ENCODE data around the gene BCL2L13. TPM values are rescaled to one million over a fixed set of nuclear protein-coding genes. Genes with fewer than 3 reads are reported as not detected.

The BCL2L13 gene
- total RNA-seq, 1 experiment from 2014 or later, result 44.0 TPM

- H3K9me3 ChIP-seq (ENCODE audit: control insufficient read depth, insufficient read depth, low read depth, low read length), result no peaks in the 10 kb centered on the region
- DNase-seq (ENCODE audit: low read depth, low spot score), result no peak
- no peaks in the 10 kb centered on the region; the same call in 1 of the 2 replicates for H3K36me3 ChIP-seq (ENCODE audit: control insufficient read depth, insufficient read depth, low read length)
Observed at GRCh38 chr22:17728786-17729185, 90.2 kb downstream of the BCL2L13 start.

GRCh38 chr22:17729561-17729960 lies 91.0 kb downstream of the BCL2L13 start:
- POLR2A ChIA-PET, result no interaction called here
- ATAC-seq (no peak), DNase-seq (ENCODE audit: low read depth, low spot score) (no peak)
- TF ChIP-seq CTCF (IDR thresholded peaks at IDR 0.05) (no peak), SIN3A (IDR thresholded peaks at IDR 0.05; ENCODE audit: borderline replicate concordance, insufficient read depth, low read depth, low read length) (no peak)
- Histone ChIP-seq H3K4me1 (ENCODE audit: control insufficient read depth, insufficient read depth, low read length) (no peaks in the 10 kb centered on the region), H3K27ac (ENCODE audit: low read length) (no peak overlapping the region), H3K4me3 (ENCODE audit: low read depth in 2 of 2, low read length in 2 of 2) (no peak overlapping the region), H3K36me3 (ENCODE audit: control insufficient read depth, insufficient read depth, low read length) (peaks cover 1% of the 10 kb centered on the region; the same call in 1 of the 2 replicates), H3K9me3 (ENCODE audit: control insufficient read depth, insufficient read depth, low read depth, low read length) (no peaks in the 10 kb centered on the region), H3K27me3 (ENCODE audit: control insufficient read depth, insufficient read depth, low read length) (no peaks in the 10 kb centered on the region)
- intact Hi-C loops (cut with micrococcal nuclease; ENCODE audit: unreplicated experiment) (no loop called here), in situ Hi-C loops (cut with HindIII; ENCODE audit: low pct_unique_long_range_greater_than_20kb, low sequenced_read_pairs) (no loop called here)
- BruUV-seq (replicated peaks), result no TSS peak
- CTCF ChIA-PET, result no interaction called here

More at GRCh38 chr22:17728786-17729185, 90.2 kb downstream of the BCL2L13 start:
- Histone ChIP-seq H3K4me3 (ENCODE audit: low read depth in 2 of 2, low read length in 2 of 2) (no peak overlapping the region), H3K27ac (ENCODE audit: low read length) (no peak overlapping the region), H3K4me1 (ENCODE audit: control insufficient read depth, insufficient read depth, low read length) (no peaks in the 10 kb centered on the region), H3K27me3 (ENCODE audit: control insufficient read depth, insufficient read depth, low read length) (no peaks in the 10 kb centered on the region)
- ChIA-PET POLR2A (no interaction called here), CTCF (no interaction called here)
- no peak for ATAC-seq
- TF ChIP-seq CTCF (IDR thresholded peaks at IDR 0.05) (no peak), REST (IDR thresholded peaks at IDR 0.05; ENCODE audit: insufficient read depth in 1 of 2, low read depth in 2 of 2, low read length in 1 of 2) (no peak)
- BruUV-seq (replicated peaks), result TSS peak; percentile 70
- in situ Hi-C loops (cut with HindIII; ENCODE audit: low pct_unique_long_range_greater_than_20kb, low sequenced_read_pairs), result no loop called here
- intact Hi-C loops (cut with micrococcal nuclease; ENCODE audit: unreplicated experiment), result no loop called here

GRCh38 chr22:17732251-17732854 lies 93.8 kb downstream of the BCL2L13 start:
- H3K36me3 ChIP-seq (ENCODE audit: control insufficient read depth, insufficient read depth, low read length), result peaks cover 7% of the 10 kb centered on the region; the same call in 1 of the 2 replicates
- H3K4me3 ChIP-seq (ENCODE audit: low read depth in 2 of 2, low read length in 2 of 2), result no peak overlapping the region
- CTCF ChIA-PET, result no interaction called here
- ATAC-seq (no peak), DNase-seq (ENCODE audit: low read depth, low spot score) (no peak)
- in situ Hi-C loops (cut with HindIII; ENCODE audit: low pct_unique_long_range_greater_than_20kb, low sequenced_read_pairs), result no loop called here
- no peaks in the 10 kb centered on the region for H3K4me1 ChIP-seq (ENCODE audit: control insufficient read depth, insufficient read depth, low read length)
- no peaks in the 10 kb centered on the region for H3K9me3 ChIP-seq (ENCODE audit: control insufficient read depth, insufficient read depth, low read depth, low read length)
- TF ChIP-seq TCF7L2 (IDR thresholded peaks at IDR 0.05; ENCODE audit: low read depth, low read length) (no peak), REST (IDR thresholded peaks at IDR 0.05; ENCODE audit: insufficient read depth in 1 of 2, low read depth in 2 of 2, low read length in 1 of 2) (no peak), SIN3A (IDR thresholded peaks at IDR 0.05; ENCODE audit: borderline replicate concordance, insufficient read depth, low read depth, low read length) (no peak), CTCF (IDR thresholded peaks at IDR 0.05) (no peak)
- no peaks in the 10 kb centered on the region for H3K27me3 ChIP-seq (ENCODE audit: control insufficient read depth, insufficient read depth, low read length)
- no peak overlapping the region for H3K27ac ChIP-seq (ENCODE audit: low read length)
- BruUV-seq (replicated peaks), result no TSS peak
- intact Hi-C loops (cut with micrococcal nuclease; ENCODE audit: unreplicated experiment), result no loop called here
- POLR2A ChIA-PET, result no interaction called here
